NCI-H82 treated with DMSO at 0.1 percent for 48 hours (cell line): ENCODE data around the gene SIGLEC9.
"Not testable (repeated sequence)": the region's sequence is repeated elsewhere in the genome, so short reads cannot be mapped to it uniquely, and the experiment has no call there.

Experiments used
- DNase-seq: peaks from one replicate; lab custom pipeline; 2025; ENCODE audit not compliant: unreplicated experiment; lab: John Stamatoyannopoulos, UW

SIGLEC9 gene

DNA sequence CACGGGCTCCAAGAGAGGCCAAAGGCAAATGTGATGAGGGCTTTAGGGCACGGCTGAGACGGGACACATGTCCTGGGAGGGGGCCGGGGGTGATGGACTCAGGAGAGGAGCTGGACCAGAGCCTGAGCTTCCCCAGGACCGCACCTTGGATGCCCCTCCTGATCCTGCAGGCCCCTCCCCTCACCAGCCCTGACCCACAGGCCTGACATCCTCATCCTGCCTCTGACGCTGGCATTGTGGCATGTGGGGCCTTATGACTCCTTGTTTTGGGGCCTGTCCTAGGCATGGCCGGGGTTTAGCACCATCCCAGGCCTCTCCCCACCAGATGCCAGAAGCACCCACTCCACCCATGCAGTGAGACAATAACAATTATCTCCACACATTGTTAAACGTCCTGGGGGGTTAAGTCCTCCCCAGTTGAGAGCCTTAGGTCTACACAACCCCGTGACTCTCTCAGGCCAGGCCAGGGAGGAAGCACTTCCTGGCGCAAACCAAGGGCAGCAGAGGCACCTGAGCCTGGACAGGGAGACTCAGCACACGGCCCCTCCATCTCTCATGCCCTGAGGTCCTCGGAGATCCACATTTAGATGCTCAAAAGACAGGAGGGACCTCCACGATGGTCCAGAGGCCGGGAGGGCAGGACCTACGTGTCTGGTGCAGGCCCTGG is 18.2 kb downstream of the SIGLEC9 start:
- DNase-seq = not testable (repeated sequence)

DNA sequence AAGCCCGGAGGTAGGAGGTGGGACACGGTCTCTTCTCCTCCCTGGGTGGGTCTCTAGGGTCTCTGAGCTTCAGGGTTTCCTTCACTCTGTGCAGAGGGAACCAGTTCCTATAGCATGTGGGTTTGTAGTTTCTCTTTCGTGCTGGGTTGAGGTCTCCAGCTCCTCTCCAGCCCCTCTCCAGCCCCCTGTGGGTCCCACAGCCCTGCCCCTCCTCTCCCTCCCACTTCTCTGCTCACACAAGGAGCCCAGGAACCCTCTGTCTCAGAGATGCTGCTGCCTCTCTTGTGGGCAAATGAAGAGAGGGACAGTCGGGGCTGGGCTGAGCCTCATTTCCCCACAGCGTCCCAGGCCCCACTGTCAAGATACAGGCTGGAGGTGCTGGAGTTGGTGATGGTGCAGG is 18.8 kb downstream of the SIGLEC9 start:
- DNase-seq = no peak

DNA sequence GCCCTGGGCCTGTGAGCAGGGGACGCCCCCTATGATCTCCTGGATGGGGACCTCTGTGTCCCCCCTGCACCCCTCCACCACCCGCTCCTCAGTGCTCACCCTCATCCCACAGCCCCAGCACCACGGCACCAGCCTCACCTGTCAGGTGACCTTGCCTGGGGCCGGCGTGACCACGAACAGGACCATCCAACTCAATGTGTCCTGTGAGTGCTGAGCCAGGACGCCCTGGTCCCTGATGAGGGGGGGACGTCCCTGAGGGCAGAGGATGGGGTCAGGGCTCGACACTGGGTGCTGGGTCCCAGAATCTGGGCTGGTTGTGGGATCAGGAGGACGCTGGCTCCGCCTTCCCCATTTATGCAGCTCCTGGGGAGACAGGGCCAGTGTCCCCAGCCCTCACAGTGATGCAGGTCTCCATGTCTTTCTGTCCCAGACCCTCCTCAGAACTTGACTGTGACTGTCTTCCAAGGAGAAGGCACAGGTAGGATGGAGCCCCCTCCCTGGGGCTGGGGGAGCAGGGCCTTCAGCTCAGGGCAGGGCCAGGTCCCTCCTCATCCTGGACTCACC is 19.9 kb downstream of the SIGLEC9 start:
- no peak for DNase-seq

DNA sequence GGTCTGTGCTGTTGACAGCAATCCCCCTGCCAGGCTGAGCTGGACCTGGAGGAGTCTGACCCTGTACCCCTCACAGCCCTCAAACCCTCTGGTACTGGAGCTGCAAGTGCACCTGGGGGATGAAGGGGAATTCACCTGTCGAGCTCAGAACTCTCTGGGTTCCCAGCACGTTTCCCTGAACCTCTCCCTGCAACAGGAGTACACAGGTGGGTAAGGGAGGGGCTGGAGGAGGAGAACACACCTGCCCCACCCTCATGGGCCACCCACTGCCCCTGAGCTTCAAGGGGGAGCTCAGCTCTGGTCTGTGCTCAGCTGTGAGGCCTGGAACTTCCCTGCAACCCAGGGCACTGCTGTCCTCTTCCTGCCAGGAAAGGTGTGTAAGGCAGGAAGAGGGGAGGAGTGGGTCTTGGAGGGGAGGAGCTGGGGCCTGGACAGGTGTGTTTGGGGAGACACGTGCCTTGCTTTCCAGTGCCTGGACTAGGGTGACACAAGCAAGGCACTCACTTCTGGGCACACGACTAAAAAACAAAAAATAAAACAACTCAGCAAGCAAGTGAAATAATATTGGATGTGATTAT is 21.3 kb downstream of the SIGLEC9 start:
- no peak for DNase-seq

DNA sequence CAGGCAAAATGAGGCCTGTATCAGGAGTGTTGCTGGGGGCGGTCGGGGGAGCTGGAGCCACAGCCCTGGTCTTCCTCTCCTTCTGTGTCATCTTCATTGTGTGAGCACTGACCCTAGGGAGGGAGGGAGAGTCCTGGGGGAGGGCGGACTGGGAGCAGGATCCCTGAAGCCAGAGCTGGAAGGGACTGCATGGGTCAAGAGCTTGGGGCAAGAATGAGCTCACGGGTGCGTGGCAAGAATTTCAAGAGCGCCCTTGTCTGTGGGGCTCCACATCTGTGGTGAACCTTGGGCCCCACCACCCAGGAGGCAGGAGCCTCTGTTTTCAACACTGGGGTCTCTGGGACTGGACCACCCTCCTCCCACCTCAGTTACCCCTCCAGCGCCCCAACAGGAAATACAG is 22.0 kb downstream of the SIGLEC9 start:
- no peak for DNase-seq

GRCh38 chr19:51147663-51148062 is 23.0 kb downstream of the SIGLEC9 start:
- no peak for DNase-seq

DNA sequence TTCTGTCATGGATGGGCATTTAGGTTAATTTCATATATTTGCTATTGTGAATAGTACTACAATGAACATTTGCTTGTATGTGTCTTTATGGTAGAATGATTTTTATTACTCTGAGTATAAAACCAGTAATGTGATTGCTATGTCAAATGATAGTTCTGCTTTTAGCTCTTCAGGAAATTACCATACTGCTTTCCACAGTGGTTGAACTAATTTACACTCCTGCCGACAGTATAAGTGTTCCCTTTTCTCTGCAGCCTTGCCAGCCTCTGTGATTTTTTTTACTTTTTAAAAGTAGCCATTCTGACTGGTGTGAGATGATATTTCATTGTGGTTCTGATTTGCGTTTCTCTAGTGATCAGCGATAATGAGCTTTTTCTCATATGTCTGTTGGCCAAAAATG is 23.9 kb downstream of the SIGLEC9 start:
- no peak for DNase-seq

- DNase-seq = no peak
Observed at GRCh38 chr19:51150627-51151026, 25.9 kb downstream of the SIGLEC9 start.

DNA sequence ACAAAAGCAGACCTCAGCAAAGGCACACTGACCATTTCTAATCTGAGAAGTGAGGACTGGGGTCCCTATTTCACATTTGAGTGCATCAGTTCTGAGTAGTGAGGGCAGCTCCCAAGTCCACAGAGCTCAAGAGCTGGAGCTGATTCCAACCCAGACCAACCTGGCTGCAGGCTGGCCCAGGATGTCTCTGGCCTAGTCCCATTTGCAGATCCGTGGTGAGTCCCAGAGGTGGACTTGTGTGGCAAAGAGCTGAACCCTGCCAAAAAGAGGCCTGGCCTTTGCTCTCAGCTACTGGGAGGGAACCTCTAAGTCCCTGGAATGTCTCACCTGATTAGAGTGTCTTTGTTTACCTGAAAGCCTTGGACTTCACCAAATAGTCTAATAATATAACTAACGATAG is 32.0 kb downstream of the SIGLEC9 start:
- no peak for DNase-seq

DNA sequence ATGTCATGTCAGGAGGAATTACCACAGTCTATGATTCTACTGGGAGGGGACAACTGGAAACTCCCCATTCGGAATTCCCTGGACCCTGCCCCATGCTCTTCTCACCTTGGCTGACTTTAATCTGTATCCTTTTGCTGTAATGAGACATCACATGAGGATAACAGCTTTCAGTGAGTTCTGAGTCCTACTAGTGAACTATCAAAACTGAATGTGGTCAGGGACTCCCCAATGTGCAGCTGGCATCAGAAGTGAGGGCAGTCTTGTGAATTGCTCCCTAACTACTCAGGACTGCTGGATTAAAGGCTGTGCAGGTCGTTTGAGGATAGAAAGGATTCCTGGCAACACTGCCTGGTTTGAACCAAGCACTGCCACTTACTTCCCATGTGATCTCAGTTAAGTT is 32.6 kb downstream of the SIGLEC9 start:
- DNase-seq = no peak

DNA sequence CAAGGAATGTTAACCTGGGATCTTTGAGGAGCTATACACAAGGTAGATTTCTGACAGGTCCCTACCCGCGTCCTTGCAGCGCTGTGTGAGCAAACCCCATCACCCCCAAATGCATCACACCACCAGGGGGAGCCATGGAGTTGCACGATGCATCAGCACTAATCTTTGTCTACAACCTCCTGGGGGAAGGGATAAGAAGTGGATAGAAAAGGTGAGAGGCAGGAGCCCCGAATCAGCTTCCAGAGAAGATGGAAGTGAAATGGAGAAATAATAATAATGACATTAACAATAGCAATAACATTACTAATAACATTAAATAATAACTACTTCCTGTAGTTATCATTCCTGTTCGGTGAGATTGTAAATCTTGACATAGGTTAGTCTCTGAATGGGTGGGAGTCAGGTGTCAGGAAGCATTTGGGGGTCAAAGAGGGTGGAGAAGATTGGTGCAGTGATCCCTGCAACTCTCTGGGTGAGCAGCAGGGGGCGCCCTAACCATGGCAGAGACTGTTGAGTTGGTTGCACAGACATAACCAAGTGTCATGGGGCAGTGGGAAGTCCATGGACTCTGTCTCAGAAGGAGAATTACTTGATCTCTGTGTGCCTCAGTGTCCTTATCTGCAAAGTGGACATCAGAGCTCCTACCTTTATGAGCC is 33.9 kb downstream of the SIGLEC9 start:
- no peak for DNase-seq

GRCh38 chr19:51159656-51160055 is 35.0 kb downstream of the SIGLEC9 start:
- no peak for DNase-seq

- no peak for DNase-seq
Observed at GRCh38 chr19:51161266-51161665, 36.6 kb downstream of the SIGLEC9 start.

DNA sequence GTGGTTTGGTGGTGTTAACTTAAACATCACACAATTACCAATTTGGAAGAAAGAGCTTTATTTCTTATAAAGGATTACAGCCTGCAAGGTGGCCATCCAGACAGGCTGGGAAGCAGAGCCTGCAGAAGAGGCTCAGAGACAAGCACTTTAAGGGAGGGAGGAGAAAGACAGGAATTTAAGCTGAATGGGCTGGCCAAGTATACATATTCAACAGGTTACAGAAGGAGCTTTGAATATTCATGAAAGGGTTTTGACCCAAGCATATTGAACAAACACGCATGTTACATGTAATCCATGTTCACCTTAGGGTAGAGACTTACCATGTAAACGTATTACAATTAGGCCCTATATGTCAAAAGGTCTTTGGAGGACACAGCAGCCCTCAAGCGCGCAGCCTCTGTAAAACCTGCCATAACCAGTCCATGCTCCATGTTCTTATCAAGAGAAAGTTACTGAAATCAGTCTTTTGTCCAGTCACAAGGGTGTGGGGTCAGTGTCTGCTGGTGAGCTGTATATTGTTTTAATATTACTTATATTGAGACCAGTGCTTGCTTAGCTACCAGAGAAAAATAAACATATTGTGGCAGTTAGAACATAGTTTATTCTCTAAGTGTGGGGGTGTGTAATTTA is 37.3 kb downstream of the SIGLEC9 start:
- DNase-seq = no peak

GRCh38 chr19:51163257-51163656 is 38.6 kb downstream of the SIGLEC9 start:
- DNase-seq = no peak

DNA sequence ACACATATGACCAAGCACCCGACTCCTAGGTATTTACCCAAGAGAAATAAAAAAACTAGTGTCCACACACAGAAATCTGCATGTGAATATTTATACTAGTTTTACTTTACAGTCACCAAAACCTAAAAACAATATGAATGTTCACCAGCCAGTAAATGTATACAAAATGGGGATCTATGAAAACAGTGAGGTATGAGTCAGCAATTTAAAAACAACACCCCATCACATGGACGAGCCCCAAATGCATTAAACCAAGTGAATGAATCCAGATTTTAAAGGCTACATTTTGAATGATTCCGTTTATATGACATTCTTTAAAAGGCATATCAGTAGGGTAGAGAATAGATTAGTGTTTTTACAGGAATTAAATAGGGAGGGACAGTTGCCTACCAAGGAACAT is 39.5 kb downstream of the SIGLEC9 start:
- no peak for DNase-seq

DNA sequence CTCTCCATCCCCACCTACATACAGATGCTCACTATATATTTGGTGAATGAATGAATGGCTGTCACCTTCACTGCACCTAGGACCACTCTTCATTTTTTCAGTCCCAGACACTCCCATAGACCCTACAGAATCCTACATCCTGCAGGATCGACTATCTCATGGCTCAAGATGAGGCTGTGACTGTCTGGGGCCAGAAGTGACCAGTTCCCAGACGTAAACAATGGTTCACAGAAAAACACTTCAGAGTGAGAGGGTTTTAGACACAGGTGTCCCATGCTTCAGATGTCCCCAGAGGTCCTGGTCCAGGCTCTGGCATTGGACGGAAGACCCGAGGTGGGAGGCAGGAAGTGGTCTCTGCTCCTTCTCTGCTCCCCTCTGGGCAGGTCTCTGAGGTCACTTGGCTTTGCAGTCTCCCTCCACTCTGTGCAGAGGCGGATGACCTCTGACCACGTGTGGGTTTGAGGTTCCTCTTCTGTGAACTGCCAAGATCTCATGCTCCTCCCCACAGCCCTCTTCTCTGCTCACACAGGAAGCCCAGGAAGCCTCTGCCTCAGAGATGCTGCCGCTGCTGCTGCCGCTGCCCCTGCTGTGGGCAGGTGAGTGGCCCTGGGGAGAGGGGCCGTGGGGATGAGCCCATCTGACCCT is 42.3 kb downstream of the SIGLEC9 start:
- DNase-seq = no peak

DNA sequence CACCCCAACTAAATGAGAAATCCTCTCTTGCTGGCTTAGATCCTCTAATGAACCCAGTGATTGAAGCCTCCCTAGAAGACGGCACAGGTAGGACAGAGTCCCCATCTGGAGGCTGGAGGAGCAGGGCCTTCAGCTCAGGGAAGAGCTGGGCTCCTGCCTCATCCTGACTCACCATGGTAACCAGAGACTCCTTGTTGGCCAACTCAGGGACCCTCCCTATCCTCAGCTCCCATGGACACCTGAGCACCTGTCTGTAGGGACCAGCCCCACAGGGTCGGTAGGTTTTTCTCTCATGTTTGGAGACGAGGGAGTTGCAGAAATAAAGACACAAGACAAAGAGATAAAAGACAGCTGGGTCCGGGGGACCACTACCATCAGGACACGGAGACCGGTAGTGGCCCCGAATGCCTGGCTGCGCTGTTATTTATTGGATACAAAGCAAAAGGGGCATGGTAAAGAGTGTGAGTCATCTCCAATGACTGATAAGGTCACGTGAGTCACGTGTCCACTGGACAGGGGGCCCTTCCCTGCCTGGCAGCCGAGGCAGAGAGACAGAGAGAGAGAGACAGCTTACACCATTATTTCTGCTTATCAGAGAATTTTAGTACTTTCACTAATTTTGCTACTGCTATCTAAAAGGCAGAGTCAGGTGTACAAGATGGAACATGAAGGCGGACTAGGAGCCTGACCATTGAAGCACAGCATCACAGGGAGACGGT is 44.0 kb downstream of the SIGLEC9 start:
- no peak for DNase-seq

DNA sequence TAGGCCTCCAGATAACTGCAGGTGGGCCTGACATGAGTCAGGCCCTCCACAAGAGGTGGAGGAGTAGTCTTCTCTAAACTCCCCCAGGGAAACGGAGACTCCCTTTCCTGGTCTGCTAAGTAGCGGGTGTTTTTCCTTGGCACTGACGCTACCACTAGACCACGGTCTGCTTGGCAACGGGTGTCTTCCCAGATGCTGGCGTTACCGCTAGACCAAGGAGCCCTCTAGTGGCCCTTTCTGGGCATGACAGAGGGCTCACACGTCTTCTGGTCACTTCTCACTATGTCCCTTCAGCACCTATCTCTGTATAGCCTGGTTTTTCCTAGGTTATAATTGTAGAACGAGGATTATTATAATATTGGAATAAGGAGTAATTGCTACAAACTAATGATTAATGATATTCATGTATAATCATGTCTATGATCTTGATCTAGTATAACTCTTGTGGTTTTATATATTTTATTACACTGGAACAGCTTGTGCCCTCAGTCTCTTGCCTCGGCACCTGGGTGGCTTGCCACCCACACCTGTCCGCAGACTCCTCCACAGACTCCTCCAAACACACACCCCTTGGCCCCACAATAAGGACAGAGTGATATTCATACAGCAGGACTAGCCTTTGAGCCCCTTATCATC is 44.7 kb downstream of the SIGLEC9 start:
- not testable (repeated sequence) for DNase-seq

GRCh38 chr19:51172223-51172622 is 47.5 kb downstream of the SIGLEC9 start:
- DNase-seq = no peak
